ENCODE data around the gene UVSSA.
"Not testable (repeated sequence)": the region's sequence is repeated elsewhere in the genome, so short reads cannot be mapped to it uniquely, and the experiment has no call there.

The UVSSA gene

DNA sequence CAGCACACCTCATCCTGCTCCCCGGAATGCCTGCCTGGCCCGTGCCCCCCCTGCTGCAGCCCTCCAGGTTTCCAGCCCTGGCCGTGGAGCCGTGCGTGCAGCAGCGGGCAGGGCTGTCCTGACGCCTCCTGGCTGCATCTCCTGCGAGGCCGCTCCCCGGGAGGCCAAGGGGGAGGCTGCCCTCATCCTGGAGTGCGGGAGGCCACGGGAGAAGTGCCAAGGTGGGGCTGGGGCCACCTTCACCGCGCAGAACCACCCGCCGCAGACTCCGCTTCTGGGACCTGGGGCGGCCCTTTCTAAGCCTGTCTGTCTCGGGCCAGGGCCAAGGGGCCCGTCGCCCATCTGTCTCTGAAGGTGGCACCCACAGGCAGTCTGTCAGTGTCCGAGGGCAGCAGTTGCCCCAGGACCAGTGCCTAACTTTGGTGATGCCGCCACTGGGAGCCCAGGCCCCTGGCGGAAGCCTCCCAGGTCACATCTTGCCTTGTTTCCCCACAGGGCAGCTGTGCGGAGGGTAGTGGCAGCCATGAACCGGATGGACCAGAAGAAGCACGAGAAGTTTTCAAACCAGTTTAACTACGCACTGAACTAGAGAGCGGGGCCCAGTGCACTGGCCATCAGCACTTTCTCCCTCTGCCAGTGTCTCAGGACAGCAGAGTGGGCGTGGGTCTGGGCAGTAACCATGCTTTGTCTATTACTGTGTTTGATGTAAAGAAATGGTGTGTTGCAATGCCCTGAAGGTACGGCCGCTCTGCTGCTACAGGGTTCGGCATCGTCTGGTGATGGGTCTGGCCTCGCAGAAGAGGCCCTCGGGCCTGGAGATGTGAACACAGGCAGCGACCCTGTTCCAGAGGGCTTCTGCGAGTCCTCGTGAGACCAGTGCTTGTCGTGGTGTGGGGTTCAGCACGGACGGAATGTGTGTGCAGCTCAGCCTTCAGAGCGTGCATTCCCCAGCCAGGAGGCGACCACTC lies 38.6 kb downstream of the UVSSA start:
- DNase-seq = no peak

- DNase-seq = not testable (repeated sequence)
Observed at GRCh38 chr4:1393363-1393762, 46.4 kb downstream of the UVSSA start.

DNA sequence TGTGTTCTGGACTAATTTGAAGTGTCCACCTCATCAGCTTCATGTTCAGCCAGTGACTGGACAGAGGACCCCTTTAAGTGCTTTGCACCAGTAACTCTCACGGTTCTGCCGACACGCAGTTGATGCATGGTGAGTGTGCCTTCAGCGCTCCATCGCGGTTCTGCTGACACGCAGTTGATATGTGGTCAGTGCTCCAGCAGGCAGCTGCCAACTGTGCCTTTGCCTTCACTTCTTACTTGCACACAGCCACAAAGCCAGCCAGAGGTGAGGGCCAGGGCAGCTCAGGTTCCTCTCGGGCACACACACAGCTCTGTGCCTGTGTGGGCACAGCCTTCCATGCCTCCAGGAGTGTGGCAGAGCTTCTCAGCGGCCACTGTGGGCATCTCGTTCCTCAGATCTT lies 46.9 kb downstream of the UVSSA start:
- no peak for DNase-seq

GRCh38 chr4:1394554-1395388 lies 47.8 kb downstream of the UVSSA start:
- DNase-seq = not testable (repeated sequence)

DNA sequence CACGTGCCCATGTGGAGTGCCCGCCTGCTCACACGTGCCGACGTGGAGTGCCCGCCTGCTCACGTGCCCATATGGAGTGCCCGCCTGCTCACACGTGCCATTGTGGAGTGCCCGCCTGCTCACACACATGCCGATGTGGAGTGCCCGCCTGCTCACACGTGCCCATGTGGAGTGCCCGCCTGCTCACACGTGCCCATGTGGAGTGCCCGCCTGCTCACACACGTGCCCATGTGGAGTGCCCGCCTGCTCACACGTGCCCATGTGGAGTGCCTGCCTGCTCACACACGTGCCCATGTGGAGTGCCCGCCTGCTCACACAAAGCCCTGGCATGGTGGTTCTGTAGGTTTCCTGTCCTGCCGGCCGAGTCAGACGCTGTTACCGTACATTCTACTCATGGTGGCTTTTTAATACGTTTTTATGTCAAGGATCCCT lies 48.4 kb downstream of the UVSSA start:
- not testable (repeated sequence) for DNase-seq

GRCh38 chr4:1395941-1396805 lies 49.2 kb downstream of the UVSSA start:
- DNase-seq = no peak

GRCh38 chr4:1396806-1397455 lies 49.9 kb downstream of the UVSSA start:
- DNase-seq = no peak

DNA sequence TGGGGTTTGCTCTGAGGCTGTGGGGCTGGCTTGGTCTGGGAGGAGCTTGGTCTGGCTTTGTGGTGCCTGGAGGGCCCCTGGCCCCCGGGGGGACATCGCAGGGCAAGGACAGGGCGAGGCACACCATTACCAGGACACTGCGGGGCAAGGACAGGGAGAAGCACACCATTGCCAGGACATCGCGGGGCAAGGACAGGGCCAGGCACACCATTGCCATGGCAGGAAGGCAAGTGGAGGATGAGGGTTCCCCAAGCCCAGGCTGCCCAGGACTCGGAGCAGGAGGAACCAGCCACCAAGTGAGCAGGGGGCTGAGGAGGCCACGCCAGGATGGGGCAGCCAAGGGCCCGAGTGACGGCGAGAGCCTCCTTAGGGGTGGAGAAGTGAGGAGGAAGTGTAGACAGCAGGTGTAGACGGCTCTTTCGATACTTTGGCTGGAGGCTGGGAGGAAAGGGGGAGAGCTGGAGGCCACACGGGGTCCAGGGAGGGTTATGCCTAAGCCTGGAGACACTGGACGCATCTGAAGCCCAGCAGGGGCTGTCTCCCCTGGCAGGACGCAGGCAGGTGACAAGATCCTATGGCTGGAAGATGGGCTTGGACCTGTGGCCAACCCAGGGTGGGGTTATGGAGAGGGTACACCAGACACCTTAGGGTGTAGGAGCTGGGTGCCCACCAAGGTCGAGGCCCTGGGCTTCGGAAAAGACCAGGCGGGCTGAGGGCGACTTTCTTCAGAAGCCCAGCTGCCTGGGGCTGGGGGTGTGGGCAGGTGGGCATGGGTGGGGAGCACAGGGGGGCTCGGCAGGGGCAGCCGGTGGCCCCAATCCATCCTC lies 51.9 kb downstream of the UVSSA start:
- no peak for DNase-seq

DNA sequence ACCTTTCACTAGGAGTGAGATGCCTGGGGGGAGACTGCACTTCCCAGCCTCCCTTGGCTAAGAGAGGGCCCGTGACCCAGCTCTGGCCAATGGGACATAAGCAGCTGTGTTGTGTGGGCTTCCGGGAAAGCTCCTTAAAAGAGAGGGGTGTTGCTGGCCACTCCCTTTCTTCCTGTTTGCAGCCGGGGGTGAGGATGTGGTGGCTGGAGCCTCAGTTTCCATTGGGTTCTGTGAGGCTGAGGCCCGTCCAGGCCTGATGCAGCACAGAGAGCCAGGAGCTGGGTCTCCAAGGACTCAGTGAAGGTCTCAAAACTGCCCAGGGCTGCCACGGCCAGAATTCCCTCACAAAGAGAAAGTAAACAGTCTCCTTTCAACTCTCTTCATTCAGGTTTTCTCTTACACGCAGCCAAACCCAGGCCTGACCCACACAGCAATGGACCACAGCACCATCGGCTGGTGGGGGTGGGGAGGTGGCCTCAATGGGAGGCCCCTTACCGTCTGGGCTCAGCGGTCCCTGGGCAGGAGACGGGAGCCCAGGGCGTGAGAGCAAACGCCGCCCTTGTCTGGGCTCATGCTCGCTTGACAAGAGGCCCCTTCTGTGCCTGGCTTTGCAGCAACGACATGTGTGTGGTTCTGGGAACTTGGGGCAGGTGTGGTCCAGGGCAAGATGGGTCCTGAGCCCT lies 52.6 kb downstream of the UVSSA start:
- no peak for DNase-seq

DNA sequence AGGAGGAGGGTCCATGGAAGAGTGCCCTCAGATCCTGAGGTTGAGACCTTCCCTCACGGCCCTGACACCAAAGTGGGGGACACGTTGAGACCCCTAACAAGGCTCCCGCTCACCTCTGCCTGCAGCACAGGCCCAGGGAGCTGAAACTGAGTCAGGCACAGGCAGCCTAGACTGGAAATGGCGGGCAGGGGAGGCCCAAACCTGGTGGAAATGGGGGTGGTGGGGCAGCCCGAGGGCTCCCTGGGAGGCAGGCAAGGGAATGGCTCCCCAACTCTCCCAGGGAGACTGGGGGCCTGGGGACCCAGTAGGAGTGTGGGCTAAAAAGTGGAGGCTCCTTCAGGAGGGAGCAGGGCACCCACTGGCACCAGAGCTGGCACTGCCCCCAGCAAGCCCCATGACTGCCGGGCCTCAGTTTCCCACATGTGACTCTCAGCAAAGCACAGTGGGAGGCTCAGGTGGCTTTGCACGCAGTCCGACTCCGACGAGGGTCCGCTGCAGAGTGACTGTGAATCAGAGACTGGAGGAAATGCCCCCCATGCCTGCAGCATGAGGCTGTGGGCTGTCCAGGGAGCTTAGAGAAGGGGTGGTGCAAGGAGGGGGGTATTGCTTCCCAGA lies 53.3 kb downstream of the UVSSA start:
- DNase-seq = no peak

- no peak for DNase-seq
Observed at GRCh38 chr4:1400831-1401408, 53.9 kb downstream of the UVSSA start.

DNA sequence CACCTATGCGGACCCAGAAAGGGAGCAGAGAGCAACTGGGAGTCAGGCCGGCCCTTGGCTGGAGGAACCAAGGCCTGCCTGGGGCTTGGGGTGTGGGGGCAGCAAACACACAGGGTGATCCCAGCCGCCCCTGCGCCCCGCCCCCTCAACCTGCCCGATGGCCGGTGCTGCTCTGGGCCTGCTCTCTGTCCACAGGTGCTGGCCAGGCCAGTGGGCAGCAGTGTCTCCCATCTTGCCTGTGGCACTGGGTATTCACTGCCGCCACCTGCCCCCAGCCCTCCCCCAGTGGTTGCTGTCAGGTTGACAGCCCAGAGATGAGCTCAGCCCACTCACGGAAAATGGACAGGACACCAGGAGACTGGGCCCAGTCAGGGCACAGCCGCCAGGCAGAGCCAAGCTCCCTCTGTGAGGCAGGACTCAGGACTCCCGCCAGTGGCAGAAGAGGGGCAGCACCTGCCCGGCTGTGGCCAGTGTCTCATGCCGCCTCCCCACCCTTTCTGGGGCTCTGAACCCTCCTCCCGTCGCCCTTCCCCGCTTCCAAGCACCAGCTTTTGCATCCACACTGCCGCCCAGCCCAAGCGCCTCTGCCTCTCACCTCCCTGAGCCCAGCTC lies 54.5 kb downstream of the UVSSA start:
- DNase-seq = no peak

GRCh38 chr4:1402021-1402515 lies 55.1 kb downstream of the UVSSA start:
- DNase-seq = no peak

GRCh38 chr4:1402516-1403091 lies 55.6 kb downstream of the UVSSA start:
- no peak for DNase-seq

DNA sequence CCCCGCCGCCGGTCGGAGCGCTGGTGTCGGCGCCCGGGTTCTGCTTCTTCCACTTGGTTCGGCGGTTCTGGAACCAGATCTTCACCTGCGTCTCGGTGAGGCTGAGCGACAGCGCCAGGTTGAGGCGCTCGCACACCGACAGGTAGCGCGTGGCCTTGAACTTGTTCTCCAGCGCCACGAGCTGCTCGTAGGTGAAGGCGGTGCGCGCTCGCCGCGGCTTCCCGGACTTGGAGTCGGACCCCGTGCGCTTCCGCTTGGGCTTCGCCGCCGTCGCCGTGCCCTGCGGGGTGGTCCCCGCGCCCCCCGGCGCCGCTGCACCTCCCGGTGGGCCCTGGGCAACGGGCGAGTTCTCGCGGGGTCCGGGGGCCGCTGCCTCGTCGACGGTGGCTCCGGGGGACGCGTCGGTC lies 56.2 kb downstream of the UVSSA start:
- DNase-seq = no peak

DNA sequence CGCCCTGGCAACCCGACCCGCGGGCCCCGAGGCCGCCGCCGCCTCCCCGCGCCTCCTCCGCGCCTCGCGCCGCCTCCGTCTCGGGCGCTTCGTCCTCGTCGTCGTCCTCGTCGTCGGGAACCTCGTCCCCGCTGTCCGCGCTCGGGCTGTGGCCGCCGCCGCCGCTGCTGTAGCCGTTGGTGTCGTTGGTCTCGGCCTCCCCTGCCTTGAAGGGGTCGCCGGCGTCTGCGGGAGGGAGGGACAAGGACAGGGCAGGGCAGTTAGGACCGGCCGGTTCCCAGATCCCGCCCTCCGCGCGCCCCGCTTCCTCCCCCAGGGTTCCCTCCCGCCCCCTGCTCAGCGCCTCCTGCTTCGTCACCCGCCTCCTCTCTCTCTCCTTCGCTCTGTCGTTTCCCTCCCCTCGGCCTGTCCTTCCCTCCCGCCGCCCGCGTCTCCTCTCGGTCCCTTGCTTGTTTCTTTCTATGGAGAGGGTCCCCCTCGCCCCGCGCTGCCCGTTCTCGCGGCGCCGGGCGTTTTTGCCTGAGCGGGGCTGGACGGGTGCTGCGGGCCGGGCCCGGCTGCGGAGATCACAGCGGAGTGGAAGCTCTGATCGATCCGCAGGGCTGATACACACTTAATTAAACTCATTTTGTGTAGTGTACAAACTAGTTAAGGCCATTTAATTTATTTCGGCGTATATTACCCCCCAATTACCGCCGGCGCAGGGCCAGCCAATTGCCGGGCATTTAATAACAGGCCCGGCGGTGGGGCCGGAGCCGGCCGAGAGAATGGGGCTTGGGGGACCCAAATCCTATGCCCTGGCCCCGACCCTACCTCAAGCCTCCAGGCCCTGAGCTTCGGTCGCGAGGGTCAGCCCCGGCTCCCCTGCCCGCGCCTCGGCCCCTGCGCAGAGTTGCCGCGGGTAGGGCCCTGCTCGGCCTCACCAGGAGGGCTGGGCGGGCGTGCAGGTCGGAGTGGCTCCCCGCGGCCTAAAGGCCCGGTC lies 56.9 kb downstream of the UVSSA start:
- DNase-seq = no peak

All from amygdala (tissue), 56 donors.